Liver (tissue), 3 donors: ENCODE data around the gene GFOD2.

ENCODE experiments used
- HNF4G ChIP-seq: IDR thresholded peaks from 2 replicates; pipeline ENCODE4 v1.6.1; 2016; ENCODE audit warnings: antibody characterized with exemption
- YY1 ChIP-seq: IDR thresholded peaks from 2 replicates; pipeline ENCODE4 v1.6.1; 2016; ENCODE audit warnings: antibody characterized with exemption, mild to moderate bottlenecking
- TF ChIP-seq, protein P1 (sequence below): fragments of 150-350 bp; IDR thresholded peaks from 2 replicates; pipeline ENCODE4 v1.5.1; 2017; ENCODE audit warnings: improper control_type of control experiment, low read depth, low read length; ENCODE audit not compliant: missing input control
- donor health status: healthy.
- donor health status: healthy.

DNA sequence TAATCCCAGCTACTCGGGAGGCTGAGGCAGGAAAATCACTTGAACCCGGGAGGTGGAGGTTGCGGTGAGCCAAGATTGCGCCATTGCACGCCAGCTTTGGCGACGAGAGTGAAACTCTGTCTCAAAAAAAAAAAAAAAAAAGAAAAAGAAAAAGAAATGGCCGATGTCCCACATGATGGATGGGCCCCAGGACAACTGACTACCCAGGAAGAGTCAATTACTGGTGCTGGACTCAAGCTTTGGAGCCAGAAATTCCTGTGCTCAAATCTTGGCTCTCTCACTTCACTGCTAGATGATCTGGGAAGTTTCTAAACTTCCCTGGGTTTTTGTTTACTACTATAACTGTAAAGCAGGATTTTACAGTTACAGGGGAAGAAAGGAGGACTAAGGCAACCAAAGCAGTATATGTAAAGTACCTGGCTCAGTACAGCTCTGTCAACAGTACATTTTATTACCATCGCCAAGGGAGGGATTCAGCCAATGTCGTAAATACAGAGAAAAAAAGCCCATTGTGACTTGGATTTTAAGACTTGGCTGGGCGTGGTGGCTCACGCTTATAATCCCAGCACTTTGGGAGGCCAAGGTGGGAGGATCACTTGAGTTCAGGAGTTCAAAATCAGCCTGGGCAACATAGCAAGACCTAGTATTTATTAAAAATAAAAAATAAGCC is 40.6 kb downstream of the GFOD2 start:
- TF ChIP-seq HNF4G (no peak), YY1 (no peak)
- TF ChIP-seq, protein P1, sequence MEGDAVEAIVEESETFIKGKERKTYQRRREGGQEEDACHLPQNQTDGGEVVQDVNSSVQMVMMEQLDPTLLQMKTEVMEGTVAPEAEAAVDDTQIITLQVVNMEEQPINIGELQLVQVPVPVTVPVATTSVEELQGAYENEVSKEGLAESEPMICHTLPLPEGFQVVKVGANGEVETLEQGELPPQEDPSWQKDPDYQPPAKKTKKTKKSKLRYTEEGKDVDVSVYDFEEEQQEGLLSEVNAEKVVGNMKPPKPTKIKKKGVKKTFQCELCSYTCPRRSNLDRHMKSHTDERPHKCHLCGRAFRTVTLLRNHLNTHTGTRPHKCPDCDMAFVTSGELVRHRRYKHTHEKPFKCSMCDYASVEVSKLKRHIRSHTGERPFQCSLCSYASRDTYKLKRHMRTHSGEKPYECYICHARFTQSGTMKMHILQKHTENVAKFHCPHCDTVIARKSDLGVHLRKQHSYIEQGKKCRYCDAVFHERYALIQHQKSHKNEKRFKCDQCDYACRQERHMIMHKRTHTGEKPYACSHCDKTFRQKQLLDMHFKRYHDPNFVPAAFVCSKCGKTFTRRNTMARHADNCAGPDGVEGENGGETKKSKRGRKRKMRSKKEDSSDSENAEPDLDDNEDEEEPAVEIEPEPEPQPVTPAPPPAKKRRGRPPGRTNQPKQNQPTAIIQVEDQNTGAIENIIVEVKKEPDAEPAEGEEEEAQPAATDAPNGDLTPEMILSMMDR = no peak
